H9 (cell line): ENCODE measurements around the gene CDH8. TPM values are rescaled to one million over a fixed set of nuclear protein-coding genes. Genes with fewer than 3 reads are reported as not detected.

Experiments
- DNase-seq: peaks from one replicate; pipeline ENCODE4 v3.0.0-alpha.2; 2017
- H2AFZ ChIP-seq: one replicate; pipeline ENCODE4 v1.6.1; 2013; ENCODE audit warnings: mild to moderate bottlenecking, low read length, control low read depth, moderate library complexity
- H2AK5ac ChIP-seq: 2 replicates; pipeline ENCODE4 v1.6.1; 2013; ENCODE audit warnings: low read length, control low read depth, mixed read lengths; ENCODE audit not compliant: insufficient read length
- H2BK120ac ChIP-seq: one replicate; pipeline ENCODE4 v1.6.1; 2013; ENCODE audit warnings: low read depth, mild to moderate bottlenecking, low read length, control low read depth, inconsistent platforms; ENCODE audit not compliant: poor library complexity, severe bottlenecking
- H2BK12ac ChIP-seq: 2 replicates; pipeline ENCODE4 v1.6.1; 2013; ENCODE audit warnings: low read length, control low read depth, mixed read lengths, low read depth; ENCODE audit not compliant: insufficient read length
- H2BK15ac ChIP-seq: 2 replicates; pipeline ENCODE4 v1.6.1; 2013; ENCODE audit warnings: low read depth, low read length, control low read depth
- H2BK20ac ChIP-seq: one replicate; pipeline ENCODE4 v1.6.1; 2013; ENCODE audit warnings: low read depth, mild to moderate bottlenecking, low read length, control low read depth, inconsistent platforms; ENCODE audit not compliant: poor library complexity, severe bottlenecking
- H2BK5ac ChIP-seq: 2 replicates; pipeline ENCODE4 v1.6.1; 2013; ENCODE audit warnings: low read length, control low read depth, mixed read lengths; ENCODE audit not compliant: insufficient read length
- H3K14ac ChIP-seq: 2 replicates; pipeline ENCODE4 v1.6.1; 2013; ENCODE audit warnings: low read length, control low read depth; ENCODE audit not compliant: insufficient read depth
- H3K18ac ChIP-seq: 2 replicates; pipeline ENCODE4 v1.6.1; 2013; ENCODE audit warnings: low read depth, mild to moderate bottlenecking, mixed read lengths, low read length, control low read depth; ENCODE audit not compliant: insufficient read length
- H3K23ac ChIP-seq: 2 replicates; pipeline ENCODE4 v1.6.1; 2013; ENCODE audit warnings: low read length, control low read depth, mixed read lengths, low read depth; ENCODE audit not compliant: insufficient read length
- H3K23me2 ChIP-seq: 2 replicates; pipeline ENCODE4 v1.6.1; 2013; ENCODE audit warnings: low read depth, mild to moderate bottlenecking, mixed read lengths, low read length, control low read depth; ENCODE audit not compliant: insufficient read length, poor library complexity, severe bottlenecking
- H3K27ac ChIP-seq: 2 replicates; pipeline ENCODE4 v1.5.1; 2013; ENCODE audit warnings: low read length, control low read depth, mixed read lengths, low read depth; ENCODE audit not compliant: insufficient read length
- H3K27me3 ChIP-seq: 2 replicates; pipeline ENCODE4 v1.6.1; 2013; ENCODE audit warnings: low read length, control low read depth, inconsistent platforms; ENCODE audit not compliant: insufficient read depth
- H3K4ac ChIP-seq: 2 replicates; pipeline ENCODE4 v1.6.1; 2013; ENCODE audit warnings: low read depth, mild to moderate bottlenecking, control low read depth, inconsistent platforms, low read length, moderate library complexity
- H3K4me1 ChIP-seq: 2 replicates; pipeline ENCODE4 v1.6.1; 2013; ENCODE audit warnings: low read length, control low read depth, inconsistent platforms; ENCODE audit not compliant: insufficient read depth
- H3K4me2 ChIP-seq: 2 replicates; pipeline ENCODE4 v1.6.1; 2013; ENCODE audit warnings: low read length, control low read depth, mixed read lengths; ENCODE audit not compliant: insufficient read length, insufficient read depth
- H3K56ac ChIP-seq: 2 replicates; pipeline ENCODE4 v1.6.1; 2013; ENCODE audit warnings: low read depth, mild to moderate bottlenecking, mixed read lengths, low read length, control low read depth; ENCODE audit not compliant: insufficient read length
- H3K79me1 ChIP-seq: 2 replicates; pipeline ENCODE4 v1.6.1; 2013; ENCODE audit warnings: low read depth, mild to moderate bottlenecking, moderate library complexity, low read length, control low read depth, inconsistent platforms; ENCODE audit not compliant: insufficient read depth, poor library complexity, severe bottlenecking
- H3K79me2 ChIP-seq: 2 replicates; pipeline ENCODE4 v1.6.1; 2013; ENCODE audit warnings: low read length, control low read depth, inconsistent platforms; ENCODE audit not compliant: insufficient read depth
- H3K9ac ChIP-seq: 2 replicates; pipeline ENCODE4 v1.6.1; 2013; ENCODE audit warnings: low read length, control low read depth, mixed read lengths; ENCODE audit not compliant: insufficient read length; ENCODE audit errors: extremely low read depth
- H3K9me3 ChIP-seq: one replicate; pipeline ENCODE4 v1.6.1; 2013; ENCODE audit warnings: low read depth, low read length, inconsistent platforms; ENCODE audit not compliant: control insufficient read depth
- H3T11ph ChIP-seq: one replicate; pipeline ENCODE4 v1.6.1; 2013; ENCODE audit warnings: mild to moderate bottlenecking, low read length, control low read depth, inconsistent platforms
- H4K20me1 ChIP-seq: one replicate; pipeline ENCODE4 v1.6.1; 2013; ENCODE audit not compliant: control insufficient read depth, insufficient read length, insufficient read depth
- H4K5ac ChIP-seq: 2 replicates; pipeline ENCODE4 v1.6.1; 2013; ENCODE audit warnings: low read depth, mild to moderate bottlenecking, mixed read lengths, low read length, control low read depth; ENCODE audit not compliant: insufficient read length
- H4K8ac ChIP-seq: replicated peaks from 2 replicates; pipeline ENCODE4 v1.6.1; 2013; ENCODE audit warnings: low read length, control low read depth, mixed read lengths, low read depth; ENCODE audit not compliant: insufficient read length
- H4K91ac ChIP-seq: 2 replicates; pipeline ENCODE4 v1.6.1; 2013; ENCODE audit warnings: low read depth, mild to moderate bottlenecking, moderate library complexity, mixed read lengths, low read length, control low read depth; ENCODE audit not compliant: insufficient read length
- H3K27ac Mint-ChIP-seq, 3 experiments: 2 replicates in 2 of 3; 3 replicates in 1 of 3; pipeline ENCODE4 v1.8.0; 2020 to 2021; ENCODE audit warnings: mixed read lengths in 3 of 3, mild to moderate bottlenecking in 1 of 3, moderate library complexity in 1 of 3
- H3K27me3 Mint-ChIP-seq: 2 replicates; pipeline ENCODE4 v1.8.0; 2021; ENCODE audit warnings: low read depth, mild to moderate bottlenecking, moderate library complexity, mixed read lengths
- H3K36me3 Mint-ChIP-seq, 3 experiments: 2 replicates in 2 of 3; 3 replicates in 1 of 3; pipeline ENCODE4 v1.8.0; 2020 to 2021; ENCODE audit warnings: low read depth in 3 of 3, mixed read lengths in 3 of 3; ENCODE audit not compliant: insufficient read depth in 1 of 3
- H3K4me1 Mint-ChIP-seq, 2 experiments: 2 replicates each; pipeline ENCODE4 v1.8.0; 2020; ENCODE audit warnings: mixed read lengths in 2 of 2
- H3K4me3 Mint-ChIP-seq, 2 experiments: 2 replicates in 1 of 2; 3 replicates in 1 of 2; pipeline ENCODE4 v1.8.0; 2020 to 2021; ENCODE audit warnings: mild to moderate bottlenecking in 2 of 2, mixed read lengths in 2 of 2, moderate library complexity in 1 of 2
- H3K9me3 Mint-ChIP-seq, 2 experiments: 2 replicates in 1 of 2; 3 replicates in 1 of 2; pipeline ENCODE4 v1.8.0; 2020; ENCODE audit warnings: mild to moderate bottlenecking in 2 of 2, mixed read lengths in 2 of 2, moderate library complexity in 1 of 2
- CTCF ChIP-seq: fragments of 200-600 bp; sonication (generic); conservative IDR thresholded peaks from 3 replicates; pipeline ENCODE4 v1.8.0; 2021; ENCODE audit warnings: antibody characterized with exemption, mild to moderate bottlenecking
- WGBS: extraction: QIAGEN DNeasy Blood & Tissue Kit; methylation state at CpG from one replicate; pipeline ENCODE4 v1.1.7; 2013; ENCODE audit warnings: missing lambda C conversion rate, low lambda C conversion rate, mixed read lengths; ENCODE audit not compliant: insufficient read length; ENCODE audit errors: extremely low coverage; 5-methylcytosine and 5-hydroxymethylcytosine counted together
- total RNA-seq: library from RNA; stranded (reverse); gene quantifications from 2 replicates; pipeline ENCODE4 v1.2.1, GENCODE V29; 2021

Gene CDH8
- total RNA-seq, 1 experiment from 2014 or later, result 12.0 TPM

GRCh38 chr16:62019851-62020250, 16.4 kb downstream of the CDH8 start:
- Mint-ChIP-seq H3K4me1 (peaks cover 56 to 57% of the 10 kb centered on the region in 2 experiments), H3K27me3 (no peaks in the 10 kb centered on the region), H3K27ac (no peak overlapping the region), H3K36me3 (no peaks in the 10 kb centered on the region), H3K9me3 (no peaks in the 10 kb centered on the region), H3K4me3 (no peak overlapping the region)
- no peak overlapping the region for H3K56ac ChIP-seq
- no peak overlapping the region for H3K14ac ChIP-seq
- no peak overlapping the region for H3K27ac ChIP-seq
- H2AFZ ChIP-seq, result no peak overlapping the region
- H3K27me3 ChIP-seq, result no peaks in the 10 kb centered on the region
- no peak overlapping the region for H2AK5ac ChIP-seq
- no peak overlapping the region for H4K91ac ChIP-seq
- H2BK20ac ChIP-seq, result no peak overlapping the region
- peaks cover 2% of the 10 kb centered on the region; the same call in 1 of the 2 replicates for H3K4me1 ChIP-seq
- no CpG with 5 or more reads among the region's 1 CpG for WGBS
- no peak for DNase-seq
- H3K79me2 ChIP-seq, result no peaks in the 10 kb centered on the region
- no peaks in the 10 kb centered on the region for H4K20me1 ChIP-seq
- no peak overlapping the region for H3K23ac ChIP-seq
- H3K79me1 ChIP-seq, result no peaks in the 10 kb centered on the region
- no peak overlapping the region for H2BK12ac ChIP-seq
- H3T11ph ChIP-seq, result no peak overlapping the region
- no peak overlapping the region for H2BK15ac ChIP-seq
- no peak overlapping the region for H2BK120ac ChIP-seq
- no peak for TF ChIP-seq CTCF
- H3K9me3 ChIP-seq, result no peaks in the 10 kb centered on the region
- H3K4ac ChIP-seq, result no peak overlapping the region
- H3K23me2 ChIP-seq, result no peaks in the 10 kb centered on the region
- no peak overlapping the region for H3K9ac ChIP-seq
- no peak overlapping the region for H3K18ac ChIP-seq
- H4K5ac ChIP-seq, result no peak overlapping the region
- no peak overlapping the region for H3K4me2 ChIP-seq
- no peak overlapping the region for H4K8ac ChIP-seq
- H2BK5ac ChIP-seq, result no peak overlapping the region
